K562 (cell line): ENCODE data around the gene UBXN4. TPM values are rescaled to one million over a fixed set of nuclear protein-coding genes. Genes with fewer than 3 reads are reported as not detected.

Experiments
- ATAC-seq: fragments of 200-7000 bp; cut with Tn5 transposase; 3 replicates; pipeline ENCODE4 v1.9.1; 2020; ENCODE audit warnings: moderate library complexity
- BruUV-seq: library from RNA; stranded (reverse); fragments of 400-500 nt; replicated peaks from 2 replicates; lab custom pipeline; 2021; lab: Mats Ljungman, UMichigan
- CTCF ChIA-PET: fragments of 300-600 bp; formaldehyde crosslinking; extraction: SDS; loops from one replicate; lab custom pipeline; 2021; ENCODE audit warnings: low intra/inter-chr PET ratio; lab: Yijun Ruan, JAX
- POLR2A ChIA-PET: fragments of 300-600, 350-650 bp; sonication (Branson Sonifier 250); formaldehyde crosslinking; extraction: SDS; loops from one replicate; lab custom pipeline; 2021; ENCODE audit warnings: antibody characterized with exemption, inconsistent platforms; lab: Yijun Ruan, JAX
- DNase-seq, 4 experiments: peaks; one replicate each; pipeline versions ENCODE4 v3.0.0 to v3.0.0-alpha.2; 2011 to 2018; ENCODE audit warnings: low spot score in 3 of 4, mixed read lengths in 3 of 4; ENCODE audit errors: extremely low read depth in 1 of 4
- FAIRE-seq: peaks from 2 replicates; lab custom pipeline; 2011; peaks lifted over from hg19 to GRCh38; lab: Jason Lieb, UNC
- H2AFZ ChIP-seq: 2 replicates; pipeline ENCODE4 v1.6.0; 2011; ENCODE audit warnings: low read depth, low read length, control low read depth, inconsistent platforms
- H3K27ac ChIP-seq: fragments of 200-600 bp; 3 replicates; pipeline ENCODE4 v1.8.0; 2011; ENCODE audit warnings: low read depth, mild to moderate bottlenecking, control low read depth, inconsistent platforms, low read length, moderate library complexity, mixed read lengths; ENCODE audit errors: extremely low read depth
- H3K27me3 ChIP-seq, 2 experiments: fragments of 300-600 bp in 1 of 2; 2 replicates in 1 of 2; 3 replicates in 1 of 2; pipeline versions ENCODE4 v1.6.0 to v1.8.0; 2011; ENCODE audit warnings: inconsistent platforms in 2 of 2, low read length in 2 of 2, mild to moderate bottlenecking in 1 of 2, mixed read lengths in 1 of 2, moderate library complexity in 1 of 2; ENCODE audit not compliant: control insufficient read depth in 2 of 2, insufficient read depth in 2 of 2
- H3K36me3 ChIP-seq: fragments of 300-600 bp; 3 replicates; pipeline ENCODE4 v1.8.0; 2011; ENCODE audit warnings: mild to moderate bottlenecking, low read length, inconsistent platforms; ENCODE audit not compliant: control insufficient read depth, insufficient read depth
- H3K4me1 ChIP-seq, 2 experiments: fragments of 200-600 bp in 1 of 2; replicated peaks in 1 of 2; 2 replicates in 1 of 2; 3 replicates in 1 of 2; pipeline versions ENCODE4 v1.5.1 to v1.8.0; 2011; ENCODE audit warnings: inconsistent platforms in 2 of 2, low read length in 2 of 2, mild to moderate bottlenecking in 1 of 2, mixed read lengths in 1 of 2, moderate library complexity in 1 of 2; ENCODE audit not compliant: control insufficient read depth in 2 of 2, insufficient read depth in 2 of 2
- H3K4me2 ChIP-seq: 2 replicates; pipeline ENCODE4 v1.6.1; 2011; ENCODE audit warnings: low read length, control low read depth, inconsistent platforms, mixed read lengths; ENCODE audit not compliant: insufficient read depth
- H3K4me3 ChIP-seq: fragments of 200-600 bp; sonication (generic), shearing (Covaris generic); 2 replicates; pipeline ENCODE4 v1.5.1; 2016; ENCODE audit warnings: control low read depth, inconsistent platforms
- H3K79me2 ChIP-seq: fragments of 200-600 bp; 3 replicates; pipeline ENCODE4 v1.8.0; 2011; ENCODE audit warnings: low read length, inconsistent platforms; ENCODE audit not compliant: control insufficient read depth, insufficient read depth
- H3K9ac ChIP-seq, 2 experiments: 2 replicates each; pipeline versions ENCODE4 v1.6.0 to v1.6.1; 2011; ENCODE audit warnings: low read depth in 2 of 2, low read length in 2 of 2, control low read depth in 1 of 2, inconsistent platforms in 1 of 2, mild to moderate bottlenecking in 1 of 2, mixed read lengths in 1 of 2; ENCODE audit not compliant: insufficient read depth in 1 of 2
- H3K9me1 ChIP-seq: one replicate; pipeline ENCODE4 v1.6.0; 2011; ENCODE audit warnings: inconsistent platforms, mild to moderate bottlenecking, low read length, moderate library complexity; ENCODE audit not compliant: control insufficient read depth, insufficient read depth
- H3K9me3 ChIP-seq: replicated peaks from 2 replicates; pipeline ENCODE4 v1.5.1; 2011; ENCODE audit warnings: low read depth, low read length, inconsistent platforms; ENCODE audit not compliant: control insufficient read depth, insufficient read depth
- H4K20me1 ChIP-seq: replicated peaks from 2 replicates; pipeline ENCODE4 v1.6.1; 2011; ENCODE audit warnings: low read length, inconsistent platforms, mixed read lengths; ENCODE audit not compliant: control insufficient read depth, insufficient read depth
- CREB1 ChIP-seq, 2 experiments: sonication (generic) in 1 of 2; formaldehyde crosslinking in 1 of 2; IDR thresholded peaks; 2 replicates each; pipeline versions ENCODE4 v1.6.1 to v1.8.0; 2012 to 2022; ENCODE audit warnings: inconsistent platforms in 1 of 2, mild to moderate bottlenecking in 1 of 2, missing genetic modification reagents in 1 of 2, moderate library complexity in 1 of 2
- NUFIP1 ChIP-seq: fragments of 450-650 bp; IDR thresholded peaks from 2 replicates; pipeline ENCODE4 v1.6.1; 2018; ENCODE audit not compliant: partially characterized antibody
- SLC30A9 ChIP-seq: fragments of 250-450 bp; sonication (Bioruptor Pico); IDR thresholded peaks from 2 replicates; pipeline ENCODE4 v1.8.0; 2022; ENCODE audit warnings: mild to moderate bottlenecking, moderate library complexity
- THRA ChIP-seq: fragments of 450-650 bp; IDR thresholded peaks from 2 replicates; pipeline ENCODE4 v1.6.1; 2017; ENCODE audit warnings: mild to moderate bottlenecking, moderate library complexity
- ZNF780A ChIP-seq: fragments of 250-450 bp; sonication (Bioruptor Pico); IDR thresholded peaks from 2 replicates; pipeline ENCODE4 v1.5.0; 2021; ENCODE audit warnings: mild to moderate bottlenecking
- WGBS: fragments of 100-300 bp; shearing (Covaris generic); methylation state at CpG from one replicate; pipeline ENCODE4 v1.1.6; 2016; ENCODE audit warnings: low coverage, mixed read lengths; ENCODE audit not compliant: insufficient coverage; ENCODE audit errors: missing lambda C conversion rate; 5-methylcytosine and 5-hydroxymethylcytosine counted together
- in situ Hi-C: fragments of 300-500 bp; cut with MboI; formaldehyde crosslinking; loops from 4 replicates; pipeline ENCODE4 v1.15.0; 2018; ENCODE audit warnings: inconsistent platforms, mixed read lengths
- intact Hi-C: fragments of 100-400 bp; cut with micrococcal nuclease; formaldehyde crosslinking; loops from 2 replicates; pipeline ENCODE4 v1.14.2; 2022
- polyA plus RNA-seq, 8 experiments: library from polyadenylated mRNA; depleted of rRNA in 4 of 8; stranded (reverse) in 5 of 8; unstranded in 3 of 8; fragments of >200 nt; fragmentation: Nextera tagmentation in 2 of 8; fragmentation: Illumina TruSeq in 1 of 8; extraction: Ambion mirVana in 2 of 8; extraction: Trizol in 1 of 8; gene quantifications; 2 replicates each; pipeline versions ENCODE4 v1.2.1 to v1.2.3, GENCODE V29; 2011 to 2014; ENCODE audit warnings: inconsistent platforms in 1 of 8, missing spikeins in 1 of 8
- total RNA-seq, 7 experiments: library from RNA; depleted of rRNA in 6 of 7; stranded (reverse); fragments of >200 nt in 6 of 7; fragmentation: Illumina TruSeq in 2 of 7; extraction: Trizol in 2 of 7; gene quantifications; 2 replicates each; pipeline versions ENCODE4 v1.2.1 to v1.2.3, GENCODE V29; 2011 to 2021; ENCODE audit warnings: low replicate concordance in 1 of 7

Gene UBXN4
- total and polyA plus RNA-seq, 9 of the 15 experiments (the other 6 are each of a cell fraction or from before 2014, with no cell fraction given) = 30.4 to 127 (median 55.3) TPM

GRCh38 chr2:135817466-135817865 is 75.8 kb downstream of the UBXN4 start:
- ATAC-seq = peak; percentile 25
- no peak for DNase-seq
- CTCF ChIA-PET = no interaction called here
- TF ChIP-seq THRA = no peak
- no peak for TF ChIP-seq SLC30A9
- no peak for TF ChIP-seq NUFIP1
- no peak for TF ChIP-seq CREB1 (IDR thresholded peaks at IDR 0.05)
- TF ChIP-seq CREB1 (CRISPR knock-in tag; IDR thresholded peaks at IDR 0.05) = no peak
- TF ChIP-seq ZNF780A (CRISPR knock-in tag) = no peak
- intact Hi-C loops (loop anchor here (5.0 kb wide), 1 partner anchor 560 kb away; no protein-coding TSS in a partner anchor), in situ Hi-C loops (no loop called here)
- H3K79me2 ChIP-seq = no peaks in the 10 kb centered on the region
- POLR2A ChIA-PET = no interaction called here
- H3K27me3 ChIP-seq = peaks cover 50 to 63% of the 10 kb centered on the region in 2 experiments
- H3K36me3 ChIP-seq = no peaks in the 10 kb centered on the region
- H3K27ac ChIP-seq = no peak overlapping the region
- H3K4me3 ChIP-seq = no peak overlapping the region
- no peak overlapping the region for H2AFZ ChIP-seq
- no peak overlapping the region for H3K9ac ChIP-seq
- WGBS = 6% methylated on average over 17 of the region's 18 CpGs
- no peaks in the 10 kb centered on the region for H3K4me1 ChIP-seq
- no peak overlapping the region for H3K4me2 ChIP-seq
- BruUV-seq = no TSS peak
- no peaks in the 10 kb centered on the region for H3K9me1 ChIP-seq
- no peaks in the 10 kb centered on the region for H3K9me3 ChIP-seq
- FAIRE-seq = no peak
- no peaks in the 10 kb centered on the region for H4K20me1 ChIP-seq
